ENCODE results near the gene CDS1. TPM values are rescaled to one million over a fixed set of nuclear protein-coding genes. Genes with fewer than 3 reads are reported as not detected.

CDS1 gene
- total and polyA plus RNA-seq, 2 donors (not counting 3 experiments of a cell fraction or from before 2014, with no cell fraction given): 0.01 TPM; not detected in 1

DNA sequence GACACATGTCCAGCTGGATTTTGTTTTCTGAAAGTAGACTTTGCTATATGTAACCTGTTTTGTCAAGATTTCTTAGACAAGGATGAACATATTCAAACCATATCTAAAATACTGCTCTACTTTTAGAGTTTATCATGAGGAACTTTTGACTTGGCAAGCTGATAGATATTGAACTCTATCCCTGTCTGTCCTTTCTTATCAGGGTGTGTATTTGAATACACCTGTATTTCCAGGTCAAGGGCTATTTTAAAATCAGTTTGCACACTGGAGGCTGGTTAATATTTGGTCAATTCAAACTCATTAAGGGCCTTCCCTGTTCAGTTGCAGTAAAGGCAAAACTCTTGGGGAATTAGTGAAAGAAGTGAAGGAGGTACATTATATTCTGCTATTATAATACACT lies 2.3 kb downstream of the CDS1 start:
- no peaks in the 10 kb centered on the region for H3K9me1 ChIP-seq (replicated peaks; ENCODE audit: control insufficient read depth, extremely low read depth, insufficient read depth, low read length)
- no peak overlapping the region for H3K9ac ChIP-seq (replicated peaks; ENCODE audit: extremely low read depth, insufficient read depth, low read length)
- ChIA-PET POLR2A (no interaction called here), CTCF (no interaction called here)
- no peaks in the 10 kb centered on the region for H3K9me3 ChIP-seq (replicated peaks; ENCODE audit: control insufficient read depth, insufficient read depth, low read length)
- peaks cover 13% of the 10 kb centered on the region for H3K4me1 ChIP-seq (ENCODE audit: control insufficient read depth, extremely low read depth, insufficient read depth, low read length)
- no peak overlapping the region for H2AFZ ChIP-seq (ENCODE audit: low read depth, low read length)
- H3K27me3 ChIP-seq (ENCODE audit: control insufficient read depth in 2 of 2, insufficient read depth in 2 of 2, low read length in 2 of 2): peaks cover 42 to 64% of the 10 kb centered on the region in 2 experiments
- no peak overlapping the region for H3K4me2 ChIP-seq (ENCODE audit: insufficient read depth, low read length)
- no peak overlapping the region for H3K4me3 ChIP-seq (replicated peaks in 1 of 3; ENCODE audit: insufficient read depth in 1 of 3, low read depth in 1 of 3, low read length in 3 of 3)
- intact Hi-C loops (cut with micrococcal nuclease): no loop called here
- no peaks in the 10 kb centered on the region for H3K36me3 ChIP-seq (ENCODE audit: control insufficient read depth in 2 of 2, extremely low read depth in 1 of 2, insufficient read depth in 2 of 2, low read length in 2 of 2)
- H3K79me2 ChIP-seq (ENCODE audit: control insufficient read depth, insufficient read depth, low read length): no peaks in the 10 kb centered on the region
- dilution Hi-C loops (cut with MboI; ENCODE audit: extremely low pct_ligation_motif_present, low sequenced_read_pairs): no loop called here
- no peaks in the 10 kb centered on the region for H4K20me1 ChIP-seq (replicated peaks; ENCODE audit: control insufficient read depth, extremely low read depth, insufficient read depth, low read length)
- no peak for DNase-seq (ENCODE audit: low read depth, low spot score)
- no TSS peak for BruUV-seq (replicated peaks)
- FAIRE-seq: no peak
- no peak overlapping the region for H3K27ac ChIP-seq (ENCODE audit: insufficient read depth, low read depth, low read length)
- TF ChIP-seq, protein P1, sequence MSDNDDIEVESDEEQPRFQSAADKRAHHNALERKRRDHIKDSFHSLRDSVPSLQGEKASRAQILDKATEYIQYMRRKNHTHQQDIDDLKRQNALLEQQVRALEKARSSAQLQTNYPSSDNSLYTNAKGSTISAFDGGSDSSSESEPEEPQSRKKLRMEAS (IDR thresholded peaks at IDR 0.05; ENCODE audit: insufficient read depth, insufficient read length): no peak
- TF ChIP-seq GATA2 (IDR thresholded peaks at IDR 0.05; ENCODE audit: insufficient read depth, insufficient read length, low read depth, low read length) (no peak), EZH2 (IDR thresholded peaks at IDR 0.05; ENCODE audit: borderline replicate concordance, low read depth, low read length, severe bottlenecking) (no peak), FOS (IDR thresholded peaks at IDR 0.05; ENCODE audit: borderline replicate concordance, insufficient read depth, low read length) (no peak), MYC (IDR thresholded peaks at IDR 0.05; ENCODE audit: low read depth, low read length) (no peak), POLR2A (IDR thresholded peaks at IDR 0.05; ENCODE audit: low read depth, low read length) (no peak), JUN (IDR thresholded peaks at IDR 0.05; ENCODE audit: borderline replicate concordance, insufficient read depth, insufficient read length, low read depth) (no peak), POLR2AphosphoS5 (IDR thresholded peaks at IDR 0.05; ENCODE audit: insufficient read depth, low read depth, low read length) (no peak)
- TF ChIP-seq, protein P2, sequence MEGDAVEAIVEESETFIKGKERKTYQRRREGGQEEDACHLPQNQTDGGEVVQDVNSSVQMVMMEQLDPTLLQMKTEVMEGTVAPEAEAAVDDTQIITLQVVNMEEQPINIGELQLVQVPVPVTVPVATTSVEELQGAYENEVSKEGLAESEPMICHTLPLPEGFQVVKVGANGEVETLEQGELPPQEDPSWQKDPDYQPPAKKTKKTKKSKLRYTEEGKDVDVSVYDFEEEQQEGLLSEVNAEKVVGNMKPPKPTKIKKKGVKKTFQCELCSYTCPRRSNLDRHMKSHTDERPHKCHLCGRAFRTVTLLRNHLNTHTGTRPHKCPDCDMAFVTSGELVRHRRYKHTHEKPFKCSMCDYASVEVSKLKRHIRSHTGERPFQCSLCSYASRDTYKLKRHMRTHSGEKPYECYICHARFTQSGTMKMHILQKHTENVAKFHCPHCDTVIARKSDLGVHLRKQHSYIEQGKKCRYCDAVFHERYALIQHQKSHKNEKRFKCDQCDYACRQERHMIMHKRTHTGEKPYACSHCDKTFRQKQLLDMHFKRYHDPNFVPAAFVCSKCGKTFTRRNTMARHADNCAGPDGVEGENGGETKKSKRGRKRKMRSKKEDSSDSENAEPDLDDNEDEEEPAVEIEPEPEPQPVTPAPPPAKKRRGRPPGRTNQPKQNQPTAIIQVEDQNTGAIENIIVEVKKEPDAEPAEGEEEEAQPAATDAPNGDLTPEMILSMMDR (IDR thresholded peaks at IDR 0.05; ENCODE audit: extremely low read depth in 1 of 2, insufficient read depth in 1 of 2, low read depth in 1 of 2, low read length in 2 of 2): no peak
